ENCODE measurements around the gene ARPC5L. TPM values are rescaled to one million over a fixed set of nuclear protein-coding genes. Genes with fewer than 3 reads are reported as not detected.

Gene ARPC5L
- total and polyA plus RNA-seq, 2 of the 13 experiments (the other 11 are each of a cell fraction or from before 2014, with no cell fraction given), result 29.9 to 33.8 TPM

GRCh38 chr9:124868511-124869465, 6.9 kb downstream of the ARPC5L start (continued):
- TF ChIP-seq TERF1 (CRISPR knock-in tag; IDR thresholded peaks at IDR 0.05), result no peak
- TF ChIP-seq ZSCAN31 (CRISPR knock-in tag; IDR thresholded peaks at IDR 0.05; ENCODE audit: low read depth), result no peak; the same call in none of the 2 replicates
- no peak for TF ChIP-seq DZIP1 (CRISPR knock-in tag; IDR thresholded peaks at IDR 0.05)
- TF ChIP-seq ATF7-NPFF (CRISPR knock-in tag; IDR thresholded peaks at IDR 0.05; ENCODE audit: low read depth), result peak; percentile 68
- peak; percentile 20 for TF ChIP-seq IKZF5 (CRISPR knock-in tag; IDR thresholded peaks at IDR 0.05)
- TF ChIP-seq MAFK (conservative IDR thresholded peaks at IDR 0.05 in 1 of 2, IDR thresholded peaks at IDR 0.05 in 1 of 2; ENCODE audit: low read length in 2 of 2), result no peak
- TF ChIP-seq NR1H2 (CRISPR knock-in tag; IDR thresholded peaks at IDR 0.05; ENCODE audit: borderline replicate concordance, low read depth), result no peak
- TF ChIP-seq KMT2B (CRISPR knock-in tag; IDR thresholded peaks at IDR 0.05), result 0 out of 2 replicates have a peak, but pooled peaks have one; percentile 43
- no peak for TF ChIP-seq TAF15 (IDR thresholded peaks at IDR 0.05; ENCODE audit: low read depth, low read length, poor library complexity, severe bottlenecking)
- no peak for TF ChIP-seq PLRG1 (conservative IDR thresholded peaks at IDR 0.05)
- TF ChIP-seq BATF2 (CRISPR knock-in tag; IDR thresholded peaks at IDR 0.05), result no peak; the same call in 1 of the 2 replicates
- no peak for TF ChIP-seq ZNF20 (CRISPR knock-in tag; IDR thresholded peaks at IDR 0.05)
- TF ChIP-seq NR2F2 (IDR thresholded peaks at IDR 0.05; ENCODE audit: borderline replicate concordance, low read depth), result no peak
- peak; percentile 27; the same call in 1 of the 2 replicates for TF ChIP-seq ZBTB10 (CRISPR knock-in tag; IDR thresholded peaks at IDR 0.05; ENCODE audit: borderline replicate concordance)
- no peak for TF ChIP-seq MIER2 (CRISPR knock-in tag; IDR thresholded peaks at IDR 0.05)
- peak; percentile 84; the same call in 1 of the 2 replicates for TF ChIP-seq MXD1 (CRISPR knock-in tag; IDR thresholded peaks at IDR 0.05)
- TF ChIP-seq ZNF749 (CRISPR knock-in tag; IDR thresholded peaks at IDR 0.05; ENCODE audit: borderline replicate concordance), result peak; percentile 48; the same call in 1 of the 2 replicates
- peak; percentile 83 for TF ChIP-seq SP4 (CRISPR knock-in tag; IDR thresholded peaks at IDR 0.05)
